Retinal pigment epithelial cell (primary cell): ENCODE results near the gene RCAN2.

Source experiments
- DNase-seq: peaks from one replicate; pipeline ENCODE4 v3.0.0-alpha.2; 2010; ENCODE audit warnings: low read depth
- H3K4me3 ChIP-seq: 2 replicates; pipeline ENCODE4 v1.5.1; 2011; ENCODE audit warnings: mild to moderate bottlenecking, low read length, control low read depth, moderate library complexity
- TF ChIP-seq, protein P1 (sequence below): conservative IDR thresholded peaks from 2 replicates; pipeline ENCODE4 v1.5.1; 2011; ENCODE audit warnings: low read depth, low read length, control low read depth, inconsistent platforms

Gene RCAN2

GRCh38 chr6:46381579-46381978 lies 109.7 kb downstream of the RCAN2 start:
- no peak overlapping the region for H3K4me3 ChIP-seq
- TF ChIP-seq, protein P1, sequence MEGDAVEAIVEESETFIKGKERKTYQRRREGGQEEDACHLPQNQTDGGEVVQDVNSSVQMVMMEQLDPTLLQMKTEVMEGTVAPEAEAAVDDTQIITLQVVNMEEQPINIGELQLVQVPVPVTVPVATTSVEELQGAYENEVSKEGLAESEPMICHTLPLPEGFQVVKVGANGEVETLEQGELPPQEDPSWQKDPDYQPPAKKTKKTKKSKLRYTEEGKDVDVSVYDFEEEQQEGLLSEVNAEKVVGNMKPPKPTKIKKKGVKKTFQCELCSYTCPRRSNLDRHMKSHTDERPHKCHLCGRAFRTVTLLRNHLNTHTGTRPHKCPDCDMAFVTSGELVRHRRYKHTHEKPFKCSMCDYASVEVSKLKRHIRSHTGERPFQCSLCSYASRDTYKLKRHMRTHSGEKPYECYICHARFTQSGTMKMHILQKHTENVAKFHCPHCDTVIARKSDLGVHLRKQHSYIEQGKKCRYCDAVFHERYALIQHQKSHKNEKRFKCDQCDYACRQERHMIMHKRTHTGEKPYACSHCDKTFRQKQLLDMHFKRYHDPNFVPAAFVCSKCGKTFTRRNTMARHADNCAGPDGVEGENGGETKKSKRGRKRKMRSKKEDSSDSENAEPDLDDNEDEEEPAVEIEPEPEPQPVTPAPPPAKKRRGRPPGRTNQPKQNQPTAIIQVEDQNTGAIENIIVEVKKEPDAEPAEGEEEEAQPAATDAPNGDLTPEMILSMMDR = no peak
- DNase-seq = no peak

DNA sequence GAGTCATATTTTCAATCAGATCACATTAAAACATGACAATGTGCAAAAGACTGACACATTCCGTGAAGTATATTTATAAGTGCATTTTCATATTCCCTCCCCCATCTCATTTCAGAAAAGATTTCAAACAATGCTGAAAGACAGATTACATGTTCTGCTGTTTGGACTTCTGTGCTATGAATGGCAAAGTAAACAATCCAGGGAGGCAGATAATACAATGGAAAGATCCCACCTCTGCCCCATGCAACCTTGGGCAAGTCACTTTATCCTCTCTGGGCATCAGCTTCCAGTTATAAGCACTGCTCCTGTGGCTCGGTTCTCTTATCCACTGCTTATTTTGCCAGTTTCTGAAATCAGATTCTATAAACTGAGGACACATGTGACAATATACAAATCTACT lies 110.2 kb downstream of the RCAN2 start:
- no peak for DNase-seq
- H3K4me3 ChIP-seq = no peak overlapping the region
- TF ChIP-seq, protein P1 = no peak

GRCh38 chr6:46380152-46380807 lies 111.0 kb downstream of the RCAN2 start:
- no peak for DNase-seq
- no peak overlapping the region for H3K4me3 ChIP-seq
- TF ChIP-seq, protein P1 = no peak

- no peak for DNase-seq
- TF ChIP-seq, protein P1 = no peak
- no peak overlapping the region for H3K4me3 ChIP-seq
These were observed 112.3 kb downstream of the RCAN2 start for GRCh38 chr6:46378882-46379416.

GRCh38 chr6:46378161-46378881 lies 112.9 kb downstream of the RCAN2 start:
- H3K4me3 ChIP-seq = no peak overlapping the region
- DNase-seq = no peak
- TF ChIP-seq, protein P1 = no peak

GRCh38 chr6:46377209-46377608 lies 114.0 kb downstream of the RCAN2 start:
- H3K4me3 ChIP-seq = no peak overlapping the region
- no peak for DNase-seq
- TF ChIP-seq, protein P1 = no peak
